ENCODE results near the gene CTTNBP2.

CTTNBP2 gene, protein sequence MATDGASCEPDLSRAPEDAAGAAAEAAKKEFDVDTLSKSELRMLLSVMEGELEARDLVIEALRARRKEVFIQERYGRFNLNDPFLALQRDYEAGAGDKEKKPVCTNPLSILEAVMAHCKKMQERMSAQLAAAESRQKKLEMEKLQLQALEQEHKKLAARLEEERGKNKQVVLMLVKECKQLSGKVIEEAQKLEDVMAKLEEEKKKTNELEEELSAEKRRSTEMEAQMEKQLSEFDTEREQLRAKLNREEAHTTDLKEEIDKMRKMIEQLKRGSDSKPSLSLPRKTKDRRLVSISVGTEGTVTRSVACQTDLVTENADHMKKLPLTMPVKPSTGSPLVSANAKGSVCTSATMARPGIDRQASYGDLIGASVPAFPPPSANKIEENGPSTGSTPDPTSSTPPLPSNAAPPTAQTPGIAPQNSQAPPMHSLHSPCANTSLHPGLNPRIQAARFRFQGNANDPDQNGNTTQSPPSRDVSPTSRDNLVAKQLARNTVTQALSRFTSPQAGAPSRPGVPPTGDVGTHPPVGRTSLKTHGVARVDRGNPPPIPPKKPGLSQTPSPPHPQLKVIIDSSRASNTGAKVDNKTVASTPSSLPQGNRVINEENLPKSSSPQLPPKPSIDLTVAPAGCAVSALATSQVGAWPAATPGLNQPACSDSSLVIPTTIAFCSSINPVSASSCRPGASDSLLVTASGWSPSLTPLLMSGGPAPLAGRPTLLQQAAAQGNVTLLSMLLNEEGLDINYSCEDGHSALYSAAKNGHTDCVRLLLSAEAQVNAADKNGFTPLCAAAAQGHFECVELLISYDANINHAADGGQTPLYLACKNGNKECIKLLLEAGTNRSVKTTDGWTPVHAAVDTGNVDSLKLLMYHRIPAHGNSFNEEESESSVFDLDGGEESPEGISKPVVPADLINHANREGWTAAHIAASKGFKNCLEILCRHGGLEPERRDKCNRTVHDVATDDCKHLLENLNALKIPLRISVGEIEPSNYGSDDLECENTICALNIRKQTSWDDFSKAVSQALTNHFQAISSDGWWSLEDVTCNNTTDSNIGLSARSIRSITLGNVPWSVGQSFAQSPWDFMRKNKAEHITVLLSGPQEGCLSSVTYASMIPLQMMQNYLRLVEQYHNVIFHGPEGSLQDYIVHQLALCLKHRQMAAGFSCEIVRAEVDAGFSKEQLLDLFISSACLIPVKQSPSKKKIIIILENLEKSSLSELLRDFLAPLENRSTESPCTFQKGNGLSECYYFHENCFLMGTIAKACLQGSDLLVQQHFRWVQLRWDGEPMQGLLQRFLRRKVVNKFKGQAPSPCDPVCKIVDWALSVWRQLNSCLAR (N-terminal part only)

DNA sequence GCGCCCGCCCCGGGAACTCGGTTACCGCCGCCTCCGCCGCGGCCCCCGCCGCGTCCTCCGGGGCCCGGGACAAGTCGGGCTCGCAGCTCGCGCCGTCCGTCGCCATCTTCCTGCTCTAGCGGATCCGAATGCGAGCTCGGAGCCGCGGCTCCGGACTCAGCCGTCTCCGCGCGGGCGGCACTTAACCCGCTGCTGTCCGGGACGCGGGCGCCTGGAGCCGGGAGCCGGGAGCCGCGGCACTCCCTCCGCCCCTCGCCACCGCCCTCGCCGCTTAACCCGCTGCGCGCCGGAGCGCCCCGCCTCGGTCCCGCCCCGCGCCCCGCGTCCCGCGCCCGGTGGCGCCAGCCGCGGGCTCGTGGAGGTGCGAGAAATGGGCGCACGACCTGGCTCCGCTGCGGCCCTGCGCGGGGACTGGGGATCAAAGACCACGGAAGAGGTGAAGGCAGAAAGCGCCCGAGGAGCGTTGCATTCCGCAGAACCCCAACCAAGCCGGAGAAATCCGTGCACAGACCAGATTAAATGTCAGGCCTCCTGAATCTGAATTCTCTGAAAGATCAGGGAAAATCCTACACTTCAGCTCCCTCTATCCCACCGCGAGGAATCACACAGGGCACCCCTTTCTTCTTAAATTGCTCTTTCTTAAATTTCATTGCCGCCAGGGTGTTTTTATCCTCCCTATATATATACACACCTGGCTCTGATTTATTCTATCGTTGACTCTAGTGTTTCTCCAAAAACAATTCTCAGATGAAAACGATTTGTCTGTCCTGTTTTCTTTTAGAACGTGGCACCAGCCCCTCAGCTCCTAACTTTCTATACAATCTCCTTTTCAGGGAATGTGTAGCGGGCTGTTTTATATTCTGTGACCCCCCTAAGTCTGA is at the start of gene CTTNBP2:
TSS of gene CTTNBP2 (minus strand) at position 132 of the 881 bp plus-strand sequence. CDS start at position 106, 26 bp downstream.
- DNase-seq (ENCODE audit: low read depth in 2 of 3, low spot score in 2 of 3), result no peak

DNA sequence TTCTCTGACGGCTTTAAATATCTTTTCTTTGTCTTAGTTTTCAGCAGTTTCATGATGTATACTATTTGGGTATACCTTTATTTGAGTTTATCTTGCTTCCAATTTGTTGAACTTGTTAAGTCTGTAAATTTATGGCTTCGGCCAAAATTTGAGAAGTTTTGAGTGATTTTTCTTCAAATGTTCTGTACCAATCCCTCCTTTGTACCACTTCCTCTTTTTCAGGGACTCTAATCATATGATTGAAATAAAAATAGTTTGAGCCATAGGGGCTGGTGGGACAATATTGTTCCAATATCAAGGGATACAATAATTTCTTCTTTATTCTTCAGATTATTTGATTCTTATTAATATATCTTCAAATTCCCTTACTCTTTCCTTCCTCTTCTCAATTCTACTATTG is 43.1 kb upstream of the CTTNBP2 start:
- DNase-seq (ENCODE audit: low read depth in 2 of 3, low spot score in 2 of 3), result no peak

DNA sequence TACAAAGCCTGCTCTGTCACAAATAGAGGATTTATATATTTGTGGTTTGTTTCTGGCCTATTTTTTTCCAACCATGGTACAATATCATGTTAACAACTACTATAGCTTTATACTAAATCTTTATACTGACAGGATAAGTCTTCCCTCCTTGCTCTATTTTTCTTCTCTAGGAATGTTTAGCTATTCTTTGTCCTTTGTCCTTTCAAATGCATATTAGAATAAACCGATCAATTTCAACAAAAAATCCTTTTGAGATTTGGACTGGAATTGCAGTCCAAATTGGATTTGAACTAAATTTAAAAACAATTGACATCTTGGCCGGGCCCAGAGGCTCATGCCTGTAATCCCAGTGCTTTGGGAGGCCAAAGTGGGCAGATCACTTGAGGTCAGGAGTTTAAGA is 39.2 kb upstream of the CTTNBP2 start:
- DNase-seq (ENCODE audit: low read depth in 2 of 3, low spot score in 2 of 3), result no peak

DNA sequence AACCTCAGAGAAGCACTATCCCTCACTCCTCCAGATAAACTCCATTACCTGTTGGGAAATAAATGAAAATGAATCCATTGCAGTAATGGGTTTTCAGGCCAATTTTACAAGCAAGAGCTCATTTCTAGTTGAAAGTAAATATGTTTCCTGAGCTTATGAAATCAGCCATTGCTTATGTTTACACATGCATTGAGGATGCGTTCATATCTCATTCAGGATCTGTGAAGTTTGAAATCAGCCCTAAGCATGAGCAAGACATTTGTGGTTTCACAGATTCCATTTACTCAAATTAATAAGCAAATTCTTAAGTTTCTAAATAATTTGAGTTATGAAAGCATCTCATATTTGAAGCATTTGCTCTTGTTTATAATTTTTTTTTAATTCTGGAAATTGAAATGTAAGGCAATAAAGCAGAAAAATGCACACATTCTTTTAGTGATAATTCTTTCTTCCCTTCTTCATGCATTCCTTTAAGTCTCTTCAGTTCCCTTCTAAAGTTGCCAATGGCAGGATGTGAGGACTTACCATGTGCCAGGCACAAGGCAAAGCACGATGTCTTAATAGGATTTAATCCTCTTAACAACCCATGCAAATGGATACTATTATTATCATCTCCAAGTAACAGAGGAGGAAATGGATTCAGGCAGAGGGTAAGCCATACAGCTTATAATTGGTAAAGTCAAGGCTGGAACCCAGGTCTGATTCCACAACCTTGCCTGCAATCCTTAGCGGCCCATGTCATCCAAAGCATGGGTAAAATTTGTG is 35.0 kb upstream of the CTTNBP2 start:
- DNase-seq (ENCODE audit: low read depth in 2 of 3, low spot score in 2 of 3), result no peak

DNA sequence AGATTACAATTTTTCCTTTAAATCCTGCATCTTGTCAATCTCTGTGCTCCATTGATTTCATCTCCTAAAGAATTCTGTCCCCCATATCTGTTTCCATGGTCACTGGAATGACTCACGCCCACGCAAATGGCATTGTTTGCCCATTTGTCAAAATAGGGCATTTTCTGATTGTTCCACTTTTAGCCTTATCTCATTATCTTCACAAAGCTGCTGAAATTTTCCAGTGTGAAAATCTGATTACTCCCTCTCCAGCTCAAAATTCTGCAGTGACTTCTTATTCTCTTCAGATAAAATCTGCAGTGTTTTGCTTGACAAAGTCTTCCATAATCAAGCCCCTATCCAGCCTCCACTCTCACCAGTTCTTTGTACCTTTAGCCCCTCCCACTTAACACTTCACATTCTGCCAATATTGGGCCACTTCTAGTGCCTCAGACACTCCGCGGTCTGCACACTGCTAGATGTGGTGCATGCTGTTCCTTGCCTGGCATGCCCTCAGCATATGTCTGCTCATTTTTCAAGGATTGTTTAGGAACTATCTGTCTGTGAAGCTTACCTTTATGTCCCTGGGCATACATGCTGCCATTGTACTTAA is 33.9 kb upstream of the CTTNBP2 start:
- DNase-seq (ENCODE audit: low read depth in 2 of 3, low spot score in 2 of 3), result no peak

DNA sequence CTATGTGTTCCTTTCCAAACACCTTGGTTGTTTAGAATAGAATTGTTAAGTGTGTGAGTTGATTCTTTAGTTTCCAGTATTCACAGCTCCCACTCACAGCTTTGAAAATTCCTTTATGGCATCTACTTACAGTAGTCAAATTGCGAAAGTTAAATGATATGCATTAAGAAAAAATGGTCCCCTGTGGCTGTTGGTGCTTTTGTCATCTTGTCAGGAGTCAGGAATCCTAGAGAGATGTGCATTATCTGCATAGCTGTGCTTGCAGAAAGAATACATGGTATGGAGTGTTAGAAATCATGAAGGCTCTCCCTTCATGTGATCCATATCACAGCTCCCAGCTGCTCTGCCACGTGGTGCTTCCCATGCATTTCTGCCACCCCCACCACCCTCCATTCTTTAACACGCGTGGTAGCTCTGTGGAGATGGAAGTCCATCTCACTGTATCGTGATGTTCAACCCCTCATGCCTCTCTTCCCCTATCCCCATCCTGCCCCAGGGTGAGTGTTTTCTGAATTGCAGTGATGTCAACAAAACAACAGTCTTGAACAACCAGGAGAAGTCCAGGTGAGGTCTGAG is 29.2 kb upstream of the CTTNBP2 start:
- no peak for DNase-seq (ENCODE audit: low read depth in 2 of 3, low spot score in 2 of 3)

DNA sequence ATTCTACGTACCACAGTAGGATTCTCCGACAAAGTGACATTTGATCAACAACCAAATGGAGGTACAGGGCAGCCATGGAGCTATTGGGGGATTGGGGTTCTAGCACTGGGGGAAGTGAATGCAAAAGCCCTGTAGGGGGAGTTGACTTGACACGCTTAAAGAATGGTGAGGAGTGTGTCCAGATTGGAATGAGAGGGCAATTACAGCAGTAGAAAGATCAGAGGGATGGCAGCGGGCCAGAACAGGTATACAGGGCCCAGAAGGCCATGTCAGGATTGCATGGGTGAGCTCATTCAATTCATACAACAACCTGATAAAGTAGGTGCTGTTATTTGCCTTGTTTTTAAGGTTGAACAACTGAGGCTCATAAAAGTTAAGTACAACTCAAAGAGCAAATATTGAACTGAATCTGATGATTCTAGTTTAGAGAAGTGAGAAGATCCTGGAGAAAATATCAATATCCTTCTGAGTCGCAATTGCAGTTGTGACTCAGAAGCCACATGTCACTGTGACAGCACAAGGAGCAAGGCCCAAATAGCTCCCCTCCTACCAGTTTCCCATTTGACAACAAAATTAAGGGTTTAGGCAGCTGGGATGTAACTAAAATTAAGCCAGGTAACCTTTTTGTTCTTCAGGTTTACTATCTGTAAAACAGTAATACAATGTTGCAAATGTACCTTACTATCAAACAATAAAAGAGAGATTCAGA is 28.0 kb upstream of the CTTNBP2 start:
- DNase-seq (ENCODE audit: low read depth in 2 of 3, low spot score in 2 of 3), result no peak

DNA sequence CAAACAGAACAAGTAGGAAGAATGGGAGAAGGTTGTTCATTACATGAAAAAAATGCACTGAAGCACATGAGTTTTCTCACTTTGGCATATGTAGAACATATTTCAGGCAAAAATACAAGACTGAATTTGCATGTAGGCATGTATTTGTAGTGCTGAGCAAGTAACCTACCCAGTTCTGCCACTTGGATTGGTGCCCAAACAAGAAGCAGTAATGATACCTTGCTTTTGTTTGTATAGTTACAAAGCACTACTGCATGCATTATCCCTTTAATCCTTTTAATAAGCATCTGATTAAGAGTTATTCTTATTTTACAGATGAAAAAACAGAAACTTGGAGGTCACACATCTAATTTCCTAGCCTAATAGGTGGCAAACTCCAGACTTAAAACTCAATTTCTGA is 23.1 kb upstream of the CTTNBP2 start:
- no peak for DNase-seq (ENCODE audit: low read depth in 2 of 3, low spot score in 2 of 3)

DNA sequence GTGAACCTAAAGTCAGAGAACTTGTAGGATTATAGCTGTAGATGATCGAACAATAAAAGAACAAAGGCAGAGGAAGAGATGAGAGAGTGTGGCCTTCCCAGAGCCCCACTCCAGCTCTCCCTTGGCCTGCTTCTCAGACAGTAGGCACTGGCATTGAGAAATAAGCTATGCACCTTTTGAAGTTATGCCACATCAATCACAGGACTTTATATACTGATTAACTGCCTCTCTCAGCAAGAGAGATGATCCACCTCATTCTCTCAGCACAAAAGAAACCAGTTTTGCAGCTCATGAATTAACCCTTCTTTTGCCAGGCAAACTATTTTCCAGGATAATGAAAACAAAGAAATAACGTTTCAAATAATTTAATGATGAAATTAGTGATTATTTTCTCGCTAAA is 22.0 kb upstream of the CTTNBP2 start:
- no peak for DNase-seq (ENCODE audit: low read depth in 2 of 3, low spot score in 2 of 3)

DNA sequence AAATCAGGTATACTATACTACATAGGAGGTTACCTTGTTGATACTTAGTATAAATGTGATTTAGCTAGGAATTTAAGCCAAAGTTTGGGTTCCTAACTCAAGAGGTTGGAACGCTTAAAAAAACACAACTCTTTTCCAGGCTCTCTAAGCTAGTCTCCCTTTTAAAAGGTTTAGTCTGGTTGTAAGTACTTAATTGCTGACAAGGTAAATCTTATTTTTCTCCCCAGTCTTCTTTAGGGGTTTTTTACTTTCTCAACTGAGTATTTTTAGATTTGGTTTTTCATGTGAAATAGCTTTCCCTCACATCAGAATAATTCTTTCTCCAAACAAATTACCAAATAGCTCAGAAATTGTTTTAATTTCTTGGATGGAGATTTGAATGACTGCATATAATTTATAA is 20.8 kb upstream of the CTTNBP2 start:
- DNase-seq (ENCODE audit: low read depth in 2 of 3, low spot score in 2 of 3), result no peak

DNA sequence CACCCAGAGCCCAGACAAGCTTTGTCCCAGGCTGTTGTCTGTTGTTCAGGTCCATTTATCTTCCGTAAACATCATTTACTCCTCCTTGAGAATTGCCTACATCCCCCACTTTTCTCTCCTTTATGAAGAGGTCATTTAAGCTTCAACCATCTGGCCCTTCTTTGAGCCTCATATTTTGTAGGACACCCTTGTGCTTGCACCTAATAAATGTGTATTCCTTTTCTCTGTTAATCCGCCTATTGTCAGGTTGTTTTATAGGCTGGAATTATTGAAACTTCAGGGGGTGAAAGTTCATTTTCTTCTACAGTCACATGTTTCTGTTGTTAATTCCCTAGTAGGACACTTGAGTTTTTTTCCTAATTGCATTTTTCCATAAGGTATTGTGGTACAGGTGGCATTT is 19.6 kb upstream of the CTTNBP2 start:
- no peak for DNase-seq (ENCODE audit: low read depth in 2 of 3, low spot score in 2 of 3)

DNA sequence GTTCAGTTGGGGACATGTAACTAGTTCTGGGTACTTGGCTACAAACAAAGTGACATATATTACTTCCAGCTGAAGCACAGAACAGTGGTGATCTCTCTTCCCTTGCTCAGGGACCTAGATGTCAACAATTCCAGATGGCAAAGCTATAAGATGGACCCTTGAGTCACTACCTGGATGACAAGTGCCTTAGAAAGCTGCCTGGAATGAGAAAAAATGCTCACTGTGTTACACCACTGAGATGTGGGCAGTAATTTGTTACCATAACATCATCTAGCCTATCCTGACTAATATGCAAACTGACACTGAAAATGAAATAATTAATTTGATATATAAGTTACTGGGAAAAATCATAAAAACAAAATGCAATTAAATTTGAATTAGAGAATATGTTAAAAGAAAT is 16.4 kb upstream of the CTTNBP2 start:
- DNase-seq (ENCODE audit: low read depth in 2 of 3, low spot score in 2 of 3), result no peak

DNA sequence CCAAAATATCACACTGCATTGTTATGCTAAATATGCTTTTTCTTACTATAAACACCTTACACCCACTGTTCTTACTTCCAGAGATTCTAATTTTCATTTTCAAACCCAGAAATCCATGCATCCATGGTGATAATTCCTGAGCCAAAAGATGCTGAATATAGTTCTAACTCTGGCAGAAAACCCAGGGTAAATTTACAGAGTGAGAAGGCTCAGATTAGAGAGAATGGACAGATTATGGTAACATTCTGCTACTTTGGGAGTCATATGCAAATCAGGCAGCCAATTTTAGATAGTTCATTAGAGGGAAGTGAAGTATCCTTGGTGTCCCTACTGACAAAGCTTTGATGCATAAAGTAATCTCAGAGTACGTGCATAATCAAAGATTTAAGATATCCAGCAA is 15.4 kb upstream of the CTTNBP2 start:
- no peak for DNase-seq (ENCODE audit: low read depth in 2 of 3, low spot score in 2 of 3)

DNA sequence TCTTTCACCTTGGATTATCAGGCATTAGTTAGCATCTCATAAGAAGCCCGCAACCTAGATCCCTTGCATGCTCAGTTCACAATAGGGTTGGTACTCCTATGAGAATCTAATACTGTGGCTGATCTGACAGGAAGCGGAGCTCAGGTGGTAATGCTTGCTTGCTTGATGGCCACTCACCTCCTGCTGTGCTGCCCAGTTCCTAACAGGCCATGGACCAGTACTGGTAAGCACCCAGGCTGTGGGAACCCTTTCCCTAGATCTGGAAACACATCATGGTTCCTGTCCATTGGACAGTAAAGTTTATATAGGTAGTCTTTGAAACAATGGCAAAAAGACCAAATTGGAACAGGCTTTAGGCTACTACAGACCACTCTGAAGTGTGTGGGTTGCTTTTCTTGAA is 9.4 kb upstream of the CTTNBP2 start:
- DNase-seq (ENCODE audit: low read depth in 2 of 3, low spot score in 2 of 3), result no peak

DNA sequence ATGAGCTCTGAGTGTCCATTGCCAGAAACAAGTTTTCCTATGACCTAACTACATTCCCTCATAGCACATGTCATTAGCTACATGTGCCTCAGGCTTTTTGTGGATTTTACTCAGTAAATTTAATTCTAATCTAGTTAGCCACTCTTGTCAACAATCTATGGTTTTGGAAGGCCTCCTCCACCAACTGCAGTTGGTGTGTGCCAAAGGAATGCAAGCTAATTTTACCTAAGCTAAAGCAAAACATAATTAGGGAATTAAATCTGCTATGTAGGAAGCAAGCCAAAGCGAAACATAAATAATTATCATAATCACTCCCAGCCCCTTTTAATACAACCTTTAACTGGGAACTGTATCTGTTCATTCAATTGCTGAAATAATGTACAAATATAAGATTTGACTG is 3.5 kb upstream of the CTTNBP2 start:
- no peak for DNase-seq (ENCODE audit: low read depth in 2 of 3, low spot score in 2 of 3)

DNA sequence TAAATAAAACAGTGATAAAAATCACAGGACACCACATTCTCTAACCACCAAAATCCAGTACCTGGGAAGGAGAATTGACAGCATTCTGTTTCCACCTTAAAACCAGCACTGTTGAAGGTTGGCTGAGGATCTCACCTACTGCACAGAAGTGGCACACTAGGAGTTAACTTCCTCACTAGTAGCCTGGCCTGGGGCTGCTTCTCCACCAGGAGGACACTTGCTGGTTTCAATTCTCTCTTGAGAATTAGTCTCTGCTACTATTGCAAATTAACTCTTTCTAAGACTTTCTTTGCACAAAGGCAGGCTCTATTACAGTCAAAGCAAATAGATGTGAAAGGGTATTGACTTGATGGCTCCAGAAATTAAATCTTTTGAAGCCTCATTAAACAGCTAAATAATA is 2.3 kb upstream of the CTTNBP2 start:
- DNase-seq (ENCODE audit: low read depth in 2 of 3, low spot score in 2 of 3), result no peak

DNA sequence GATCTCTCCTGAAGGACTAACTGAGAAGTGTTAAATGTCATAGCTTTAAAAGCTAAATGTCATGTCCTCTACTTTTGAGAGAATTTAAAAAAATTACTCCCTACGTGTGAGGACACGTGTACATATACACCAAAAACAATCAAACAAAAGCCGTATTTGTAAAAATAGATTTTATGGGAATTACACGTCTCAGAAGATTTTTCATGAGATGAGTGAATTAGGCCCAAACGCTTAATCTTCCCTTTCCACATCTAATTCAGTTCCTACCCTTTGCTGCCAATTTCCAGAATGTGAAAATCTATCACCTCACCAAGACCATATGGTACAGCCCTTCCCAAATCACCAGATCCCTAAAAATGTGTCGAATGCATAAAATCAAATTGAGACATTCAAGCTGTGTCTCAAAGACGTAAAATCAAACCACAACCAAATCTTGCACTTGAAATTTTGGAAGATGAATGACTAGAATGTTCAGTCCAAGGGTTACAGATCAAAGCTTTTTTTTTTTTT is 1.0 kb upstream of the CTTNBP2 start:
- DNase-seq (ENCODE audit: low read depth in 2 of 3, low spot score in 2 of 3), result no peak

All from activated CD8-positive, alpha-beta memory T cell treated with anti-CD3 and anti-CD28 coated beads for 48 hours (primary cell).